ENCODE results near the gene SNRNP35.
"Not testable (repeated sequence)": the region's sequence is repeated elsewhere in the genome, so short reads cannot be mapped to it uniquely, and the experiment has no call there.

Gene SNRNP35

DNA sequence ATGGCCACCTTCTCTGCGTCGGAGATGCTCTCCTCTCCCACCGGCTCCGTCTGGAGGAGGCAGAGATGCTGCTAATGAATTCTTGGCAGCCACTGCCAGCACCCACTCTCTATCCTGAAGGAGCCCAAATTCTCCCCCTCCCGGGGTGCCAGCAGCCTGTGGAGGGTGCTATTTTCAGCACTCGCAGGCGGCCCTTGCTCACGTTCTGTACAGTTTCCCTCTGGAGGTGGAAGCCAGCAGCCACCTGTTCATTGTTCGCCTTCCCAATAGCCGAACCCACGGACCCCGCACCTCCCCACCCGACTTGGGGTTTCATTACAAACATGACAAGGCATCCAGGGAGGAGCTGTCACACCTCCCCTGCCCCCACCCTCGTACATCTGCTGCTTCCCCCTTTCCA, 27.8 kb downstream of the SNRNP35 start:
- no peak overlapping the region for H3K4me3 ChIP-seq (ENCODE audit: low read depth, low read length)
- DNase-seq (ENCODE audit: low read depth), result no peak
- TF ChIP-seq, protein P1, sequence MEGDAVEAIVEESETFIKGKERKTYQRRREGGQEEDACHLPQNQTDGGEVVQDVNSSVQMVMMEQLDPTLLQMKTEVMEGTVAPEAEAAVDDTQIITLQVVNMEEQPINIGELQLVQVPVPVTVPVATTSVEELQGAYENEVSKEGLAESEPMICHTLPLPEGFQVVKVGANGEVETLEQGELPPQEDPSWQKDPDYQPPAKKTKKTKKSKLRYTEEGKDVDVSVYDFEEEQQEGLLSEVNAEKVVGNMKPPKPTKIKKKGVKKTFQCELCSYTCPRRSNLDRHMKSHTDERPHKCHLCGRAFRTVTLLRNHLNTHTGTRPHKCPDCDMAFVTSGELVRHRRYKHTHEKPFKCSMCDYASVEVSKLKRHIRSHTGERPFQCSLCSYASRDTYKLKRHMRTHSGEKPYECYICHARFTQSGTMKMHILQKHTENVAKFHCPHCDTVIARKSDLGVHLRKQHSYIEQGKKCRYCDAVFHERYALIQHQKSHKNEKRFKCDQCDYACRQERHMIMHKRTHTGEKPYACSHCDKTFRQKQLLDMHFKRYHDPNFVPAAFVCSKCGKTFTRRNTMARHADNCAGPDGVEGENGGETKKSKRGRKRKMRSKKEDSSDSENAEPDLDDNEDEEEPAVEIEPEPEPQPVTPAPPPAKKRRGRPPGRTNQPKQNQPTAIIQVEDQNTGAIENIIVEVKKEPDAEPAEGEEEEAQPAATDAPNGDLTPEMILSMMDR (IDR thresholded peaks at IDR 0.05; ENCODE audit: control insufficient read depth, extremely low read depth, insufficient read depth), result no peak

DNA sequence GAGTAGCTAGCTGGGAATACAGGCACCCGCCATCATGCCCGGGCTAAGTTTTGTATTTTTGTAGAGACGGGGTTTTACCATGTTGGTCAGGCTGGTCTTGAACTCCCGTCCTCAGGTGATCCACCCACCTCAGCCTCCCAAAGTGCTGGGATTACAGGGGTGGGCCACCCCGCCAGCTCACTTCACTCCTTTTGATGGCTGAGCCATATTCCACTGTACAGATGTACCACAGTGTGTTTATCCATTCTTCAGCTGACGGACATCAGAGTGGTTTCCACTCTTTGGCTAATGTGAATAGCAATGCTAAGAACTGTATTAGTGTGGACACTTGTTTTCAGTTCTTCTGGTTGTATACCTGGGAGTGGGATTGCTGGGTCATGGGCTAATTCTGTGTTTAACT, 29.5 kb downstream of the SNRNP35 start:
- TF ChIP-seq, protein P1 (IDR thresholded peaks at IDR 0.05; ENCODE audit: control insufficient read depth, extremely low read depth, insufficient read depth), result no peak
- no peak overlapping the region for H3K4me3 ChIP-seq (ENCODE audit: low read depth, low read length)

DNA sequence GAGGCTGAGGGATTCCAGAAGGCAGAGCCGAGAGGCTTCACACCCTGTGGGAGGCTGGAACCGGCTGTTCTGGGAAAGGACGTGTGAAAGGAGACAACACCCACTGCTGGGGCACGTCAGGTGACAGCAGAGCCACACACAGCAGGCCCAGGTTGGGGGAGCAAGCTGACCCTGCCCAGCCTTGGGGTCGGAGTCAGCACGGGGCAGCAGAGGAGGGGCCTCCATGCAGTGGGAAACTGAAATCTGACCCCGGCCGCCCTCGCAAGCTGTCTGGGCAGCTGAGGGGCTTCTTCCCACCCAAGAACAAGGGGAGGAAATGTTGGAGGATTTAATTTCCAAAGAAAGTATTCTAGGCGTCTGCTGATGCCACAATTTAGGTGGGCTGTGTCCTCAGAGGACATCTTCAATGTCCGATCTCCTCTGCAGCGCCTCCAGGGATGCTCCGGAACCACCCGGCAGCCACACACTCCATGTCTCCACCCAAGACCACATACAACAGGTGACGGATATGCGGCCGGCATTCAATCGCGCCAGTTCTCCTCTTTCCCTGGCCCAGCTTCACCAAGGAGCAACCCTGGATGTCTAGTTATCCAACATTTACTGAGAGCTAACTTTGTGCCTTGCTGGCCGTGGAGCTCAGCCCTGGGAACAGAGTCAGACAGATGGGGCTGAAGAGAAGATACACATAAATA, 30.7 kb downstream of the SNRNP35 start:
- H3K4me3 ChIP-seq (ENCODE audit: low read depth, low read length), result no peak overlapping the region
- DNase-seq (ENCODE audit: low read depth), result no peak
- TF ChIP-seq, protein P1 (IDR thresholded peaks at IDR 0.05; ENCODE audit: control insufficient read depth, extremely low read depth, insufficient read depth), result no peak

More for the DNA sequence above, 29.5 kb downstream of the SNRNP35 start:
- DNase-seq (ENCODE audit: low read depth), result no peak

DNA sequence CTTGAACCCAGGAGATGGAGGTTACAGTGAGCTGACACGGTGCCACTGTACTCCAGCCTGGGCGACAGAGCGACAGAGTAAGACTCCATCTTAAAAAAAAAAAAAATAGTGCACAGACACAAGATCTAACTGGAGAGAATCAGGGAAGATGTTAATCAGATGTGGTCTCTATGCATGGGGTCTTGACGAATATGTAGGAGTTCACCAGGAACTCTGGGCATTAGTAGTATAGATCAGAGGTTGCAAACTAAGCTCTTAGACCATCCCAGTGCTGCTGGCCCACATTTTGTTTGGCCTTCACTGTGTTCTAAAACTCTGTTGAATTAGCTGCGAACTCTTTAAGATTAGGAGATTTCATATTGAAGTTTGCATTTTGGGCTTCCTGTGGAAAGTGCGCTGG, 31.6 kb downstream of the SNRNP35 start:
- TF ChIP-seq, protein P1 (IDR thresholded peaks at IDR 0.05; ENCODE audit: control insufficient read depth, extremely low read depth, insufficient read depth), result no peak
- no peak for DNase-seq (ENCODE audit: low read depth)
- H3K4me3 ChIP-seq (ENCODE audit: low read depth, low read length), result no peak overlapping the region

DNA sequence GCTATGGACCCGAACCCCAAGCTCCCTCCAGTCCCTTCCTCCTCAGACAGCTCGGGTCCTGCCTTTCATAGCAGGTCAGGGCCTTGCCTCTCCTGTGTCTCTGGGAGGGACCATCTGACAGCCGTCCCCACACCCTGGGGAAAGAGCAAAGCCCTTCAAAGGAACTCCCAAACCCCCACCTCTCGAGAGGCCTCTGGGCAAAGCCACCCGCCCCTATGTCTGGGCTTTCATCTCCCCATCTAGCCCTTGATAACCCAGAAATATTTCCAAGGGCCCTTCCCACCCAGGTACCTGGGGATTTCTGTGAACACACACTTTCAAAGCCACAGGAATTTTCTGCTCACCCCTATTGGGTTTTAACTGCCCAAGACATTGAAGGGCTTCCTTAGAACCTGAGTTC, 32.1 kb downstream of the SNRNP35 start:
- H3K4me3 ChIP-seq (ENCODE audit: low read depth, low read length), result no peak overlapping the region
- DNase-seq (ENCODE audit: low read depth), result no peak
- TF ChIP-seq, protein P1 (IDR thresholded peaks at IDR 0.05; ENCODE audit: control insufficient read depth, extremely low read depth, insufficient read depth), result no peak

DNA sequence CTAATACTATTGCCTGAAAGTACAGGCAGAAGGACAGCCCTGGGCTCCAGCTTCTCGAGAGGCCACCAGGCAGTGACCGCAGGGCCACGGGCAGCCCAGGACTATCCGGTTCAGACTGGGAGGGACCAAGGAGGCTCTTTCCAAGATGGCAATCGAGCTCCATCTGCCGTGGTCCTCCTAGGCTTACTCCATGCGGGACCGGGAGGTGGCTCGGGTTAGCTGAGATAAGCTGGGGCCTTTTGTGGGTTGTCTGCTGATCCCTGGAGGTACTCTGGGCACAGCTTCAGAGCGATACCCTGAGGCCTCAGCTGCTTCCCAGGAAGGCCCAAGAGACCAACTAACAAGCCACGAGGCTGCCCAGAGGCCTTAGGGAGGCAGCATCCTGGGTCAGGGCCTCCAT, 33.1 kb downstream of the SNRNP35 start:
- TF ChIP-seq, protein P1 (IDR thresholded peaks at IDR 0.05; ENCODE audit: control insufficient read depth, extremely low read depth, insufficient read depth), result no peak
- no peak overlapping the region for H3K4me3 ChIP-seq (ENCODE audit: low read depth, low read length)
- no peak for DNase-seq (ENCODE audit: low read depth)

DNA sequence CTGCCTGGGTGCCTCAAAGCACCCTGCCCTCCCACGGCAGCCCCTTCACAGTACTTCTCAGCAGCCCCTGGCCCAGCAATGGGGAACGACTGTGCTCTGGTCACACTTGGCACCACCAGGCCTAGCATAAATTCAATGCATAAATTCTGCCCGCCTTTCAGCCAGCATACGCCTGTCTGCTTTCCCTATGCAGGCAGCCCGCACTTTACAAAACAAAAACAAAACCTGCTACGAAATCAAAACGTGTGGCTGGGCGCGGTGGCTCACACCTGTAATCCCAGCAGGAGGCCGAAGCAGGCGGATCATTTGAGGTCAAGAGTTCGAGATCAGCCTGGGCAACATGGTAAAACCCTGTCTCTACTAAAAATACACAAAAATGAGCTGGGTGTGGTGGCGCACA, 33.5 kb downstream of the SNRNP35 start:
- no peak overlapping the region for H3K4me3 ChIP-seq (ENCODE audit: low read depth, low read length)
- DNase-seq (ENCODE audit: low read depth), result no peak
- TF ChIP-seq, protein P1 (IDR thresholded peaks at IDR 0.05; ENCODE audit: control insufficient read depth, extremely low read depth, insufficient read depth), result no peak

DNA sequence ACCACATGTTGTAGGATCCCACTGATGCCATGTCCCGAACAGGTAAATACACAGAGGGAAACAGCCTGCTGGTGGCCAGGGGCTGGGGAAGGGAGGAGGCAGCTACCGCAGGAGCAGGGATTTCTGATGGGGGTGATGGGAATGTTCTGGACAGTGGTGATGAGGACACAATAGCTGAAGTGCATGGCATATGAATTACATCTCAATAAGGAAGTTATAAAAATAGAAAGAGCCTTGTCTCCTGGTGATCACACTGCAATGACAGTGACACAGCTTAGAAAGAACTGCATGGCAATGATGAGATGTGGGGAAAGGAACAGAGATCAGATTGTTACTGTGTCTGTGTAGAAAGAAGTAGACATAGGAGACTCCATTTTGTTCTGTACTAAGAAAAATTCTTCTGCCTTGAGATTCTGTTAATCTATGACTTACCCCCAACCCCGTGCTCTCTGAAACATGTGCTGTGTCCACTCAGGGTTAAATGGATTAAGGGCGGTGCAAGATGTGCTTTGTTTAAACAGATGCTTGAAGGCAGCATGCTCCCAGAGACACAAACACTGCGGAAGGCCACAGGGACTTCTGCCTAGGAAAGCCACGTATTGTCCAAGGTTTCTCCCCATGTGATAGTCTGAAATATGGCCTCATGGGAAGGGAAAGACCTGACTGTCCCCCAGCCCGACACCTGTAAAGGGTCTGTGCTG, 34.5 kb downstream of the SNRNP35 start:
- H3K4me3 ChIP-seq (ENCODE audit: low read depth, low read length); DNase-seq (ENCODE audit: low read depth): not testable (repeated sequence)

All from LNCaP clone FGC (cell line).